Rectal smooth muscle tissue (tissue), 1 donor: ENCODE results near the gene RDH14.
A peak's percentile ranks its signal among the peaks of the same experiment; 100 is the strongest.

ENCODE experiments used
- H3K27ac ChIP-seq: one replicate; pipeline ENCODE4 v1.7.0; 2013; ENCODE audit warnings: low read depth, low read length, inconsistent platforms
- H3K27me3 ChIP-seq: one replicate; pipeline ENCODE4 v1.7.0; 2013; ENCODE audit warnings: low read length; ENCODE audit not compliant: control insufficient read depth, insufficient read depth
- H3K36me3 ChIP-seq: one replicate; pipeline ENCODE4 v1.7.0; 2013; ENCODE audit warnings: low read length; ENCODE audit not compliant: control insufficient read depth, insufficient read depth
- H3K4me1 ChIP-seq: one replicate; pipeline ENCODE4 v1.7.0; 2013; ENCODE audit warnings: low read length; ENCODE audit not compliant: control insufficient read depth, insufficient read depth
- H3K4me3 ChIP-seq: one replicate; pipeline ENCODE4 v1.7.0; 2013; ENCODE audit warnings: low read length
- H3K9ac ChIP-seq: one replicate; pipeline ENCODE4 v1.7.0; 2013; ENCODE audit warnings: low read length

The RDH14 gene

DNA sequence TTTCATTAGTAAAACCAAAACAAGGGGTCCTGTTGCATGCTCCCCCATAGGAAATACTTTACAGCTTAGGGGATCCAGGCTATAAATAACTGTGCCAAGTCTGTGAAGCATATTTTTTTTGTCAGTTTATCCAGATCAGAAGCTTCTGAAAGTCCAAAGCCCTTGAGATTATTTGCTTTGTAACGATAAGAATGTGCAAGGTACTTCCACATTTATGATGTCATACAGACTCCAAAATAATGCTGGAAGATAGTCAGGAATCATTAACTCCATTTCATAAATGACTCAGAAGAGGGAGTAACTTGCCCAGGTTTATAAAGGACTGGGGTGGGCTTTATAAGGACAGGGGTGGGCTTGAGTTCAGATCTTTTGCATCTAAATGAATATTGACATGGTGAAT, 29.3 kb downstream of the RDH14 start:
- no peak overlapping the region for H3K9ac ChIP-seq
- H3K4me1 ChIP-seq, result no peaks in the 10 kb centered on the region
- no peaks in the 10 kb centered on the region for H3K36me3 ChIP-seq
- H3K4me3 ChIP-seq, result no peak overlapping the region
- no peak overlapping the region for H3K27ac ChIP-seq
- no peaks in the 10 kb centered on the region for H3K27me3 ChIP-seq

GRCh38 chr2:18527822-18528221, 32.6 kb downstream of the RDH14 start:
- Histone ChIP-seq H3K4me3 (no peak overlapping the region), H3K4me1 (peaks cover 3% of the 10 kb centered on the region), H3K27me3 (no peaks in the 10 kb centered on the region), H3K27ac (no peak overlapping the region), H3K36me3 (no peaks in the 10 kb centered on the region), H3K9ac (no peak overlapping the region)

GRCh38 chr2:18527326-18527725, 33.1 kb downstream of the RDH14 start:
- Histone ChIP-seq H3K27me3 (no peaks in the 10 kb centered on the region), H3K27ac (no peak overlapping the region), H3K4me1 (peaks cover 3% of the 10 kb centered on the region)

GRCh38 chr2:18526429-18526828, 34.0 kb downstream of the RDH14 start:
- Histone ChIP-seq H3K9ac (no peak overlapping the region), H3K4me1 (peaks cover 3% of the 10 kb centered on the region), H3K27me3 (no peaks in the 10 kb centered on the region), H3K36me3 (no peaks in the 10 kb centered on the region), H3K4me3 (no peak overlapping the region), H3K27ac (no peak overlapping the region)

More at GRCh38 chr2:18527326-18527725, 33.1 kb downstream of the RDH14 start:
- Histone ChIP-seq H3K4me3 (no peak overlapping the region), H3K36me3 (no peaks in the 10 kb centered on the region), H3K9ac (no peak overlapping the region)

DNA sequence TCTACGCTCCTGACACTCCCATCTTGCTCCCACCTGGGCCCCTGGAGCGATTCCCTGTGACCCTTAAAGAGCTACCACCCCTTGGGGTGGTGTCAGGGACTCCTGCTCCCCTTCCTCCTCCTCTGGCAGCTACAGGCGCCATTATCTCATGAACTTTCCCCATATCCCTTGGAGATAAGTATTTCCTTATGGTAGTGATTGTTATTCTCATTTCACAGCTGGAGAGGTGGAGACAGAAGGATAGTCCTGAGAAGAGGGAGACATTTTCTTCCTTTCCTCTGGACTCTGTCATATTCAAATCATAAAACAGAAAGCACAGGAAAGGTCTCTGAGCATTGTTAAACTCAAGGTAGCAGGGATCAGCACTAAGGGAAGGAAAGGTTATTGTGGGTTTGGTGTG, 34.6 kb downstream of the RDH14 start:
- Histone ChIP-seq H3K4me3 (no peak overlapping the region), H3K27me3 (no peaks in the 10 kb centered on the region), H3K4me1 (peaks cover 4% of the 10 kb centered on the region), H3K9ac (no peak overlapping the region), H3K36me3 (no peaks in the 10 kb centered on the region), H3K27ac (no peak overlapping the region)

GRCh38 chr2:18525236-18525635, 35.2 kb downstream of the RDH14 start:
- no peaks in the 10 kb centered on the region for H3K36me3 ChIP-seq
- no peak overlapping the region for H3K9ac ChIP-seq
- H3K27ac ChIP-seq, result no peak overlapping the region
- no peak overlapping the region for H3K4me3 ChIP-seq
- peaks cover 8% of the 10 kb centered on the region for H3K4me1 ChIP-seq
- H3K27me3 ChIP-seq, result no peaks in the 10 kb centered on the region

- peaks cover 24% of the 10 kb centered on the region for H3K4me1 ChIP-seq
- no peak overlapping the region for H3K27ac ChIP-seq
- H3K9ac ChIP-seq, result no peak overlapping the region
- no peaks in the 10 kb centered on the region for H3K36me3 ChIP-seq
- H3K4me3 ChIP-seq, result no peak overlapping the region
- H3K27me3 ChIP-seq, result no peaks in the 10 kb centered on the region
Observed at GRCh38 chr2:18522484-18523146, 37.8 kb downstream of the RDH14 start.

DNA sequence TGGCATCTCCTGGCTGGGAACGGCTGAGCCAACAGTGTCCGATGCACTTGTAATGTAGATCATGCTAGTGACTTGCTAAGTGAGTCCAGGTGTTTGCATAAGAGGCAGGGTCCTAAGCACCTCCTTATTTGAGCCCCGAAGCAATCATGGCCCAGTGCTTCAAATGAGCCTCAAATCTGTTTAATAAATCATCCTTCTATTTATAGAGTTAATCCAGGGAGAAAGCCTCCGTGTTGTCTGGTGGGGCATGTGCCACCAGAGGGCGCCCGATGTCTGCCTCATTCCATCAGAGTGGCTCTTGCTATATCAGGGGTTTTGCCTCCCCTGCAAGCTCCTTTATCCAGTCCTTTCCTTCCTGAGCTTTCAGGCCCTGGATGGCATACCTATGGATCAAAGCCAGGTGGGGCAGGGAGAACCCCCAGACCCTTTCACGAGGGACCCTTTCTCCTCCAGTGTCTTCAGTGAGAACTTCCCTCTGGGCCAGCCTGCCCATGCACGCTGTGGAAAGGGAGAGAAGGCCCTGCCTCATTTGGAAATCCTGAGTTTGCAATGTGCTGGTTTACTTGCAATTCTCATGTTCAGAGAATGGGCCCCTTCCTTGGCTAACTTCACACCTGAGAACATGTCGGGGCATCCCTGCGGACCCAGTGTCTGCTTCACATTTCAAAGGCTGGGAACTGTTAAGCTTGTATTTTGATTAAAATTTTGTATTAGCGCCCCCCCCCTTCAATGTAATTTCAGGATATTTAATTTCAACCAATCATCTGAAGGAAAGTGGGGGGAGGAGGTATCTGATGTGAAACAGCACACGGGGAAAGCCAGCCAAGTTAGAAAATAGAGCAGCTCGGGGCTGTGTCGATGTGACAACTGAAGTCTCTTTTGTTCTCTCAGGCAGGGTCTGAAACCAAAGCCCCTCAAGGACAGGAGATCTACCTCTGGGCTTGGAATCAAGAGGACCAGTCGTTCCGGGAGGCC, 39.7 kb downstream of the RDH14 start:
- no peaks in the 10 kb centered on the region for H3K27me3 ChIP-seq
- no peak overlapping the region for H3K9ac ChIP-seq
- H3K27ac ChIP-seq, result peak overlapping the region; percentile 56
- H3K4me3 ChIP-seq, result no peak overlapping the region
- peaks cover 24% of the 10 kb centered on the region for H3K4me1 ChIP-seq
- no peaks in the 10 kb centered on the region for H3K36me3 ChIP-seq

GRCh38 chr2:18519914-18520450, 40.5 kb downstream of the RDH14 start:
- H3K36me3 ChIP-seq, result no peaks in the 10 kb centered on the region
- no peaks in the 10 kb centered on the region for H3K27me3 ChIP-seq
- no peak overlapping the region for H3K9ac ChIP-seq
- peak overlapping the region; percentile 56 for H3K27ac ChIP-seq
- no peak overlapping the region for H3K4me3 ChIP-seq
- peaks cover 27% of the 10 kb centered on the region for H3K4me1 ChIP-seq

GRCh38 chr2:18518116-18519111, 42.0 kb downstream of the RDH14 start:
- Histone ChIP-seq H3K4me3 (no peak overlapping the region), H3K27me3 (no peaks in the 10 kb centered on the region), H3K4me1 (peaks cover 31% of the 10 kb centered on the region), H3K27ac (peak overlapping the region; percentile 73), H3K9ac (no peak overlapping the region), H3K36me3 (no peaks in the 10 kb centered on the region)

- H3K9ac ChIP-seq, result no peak overlapping the region
- H3K4me1 ChIP-seq, result peaks cover 28% of the 10 kb centered on the region
- H3K27me3 ChIP-seq, result no peaks in the 10 kb centered on the region
- no peaks in the 10 kb centered on the region for H3K36me3 ChIP-seq
- H3K4me3 ChIP-seq, result no peak overlapping the region
- H3K27ac ChIP-seq, result peak overlapping the region; percentile 6
Observed at GRCh38 chr2:18517386-18517785, 43.1 kb downstream of the RDH14 start.
